Stimulated activated CD8-positive, alpha-beta memory T cell treated with anti-CD3 and anti-CD28 coated beads, Interleukin-7, amount 100 ng/mL, for 24 hours (primary cell): ENCODE data around the gene AMIGO1.

Experiments used
- DNase-seq: peaks from one replicate; pipeline ENCODE4 v3.0.0-alpha.2; 2020; ENCODE audit warnings: low read depth

Gene AMIGO1

DNA sequence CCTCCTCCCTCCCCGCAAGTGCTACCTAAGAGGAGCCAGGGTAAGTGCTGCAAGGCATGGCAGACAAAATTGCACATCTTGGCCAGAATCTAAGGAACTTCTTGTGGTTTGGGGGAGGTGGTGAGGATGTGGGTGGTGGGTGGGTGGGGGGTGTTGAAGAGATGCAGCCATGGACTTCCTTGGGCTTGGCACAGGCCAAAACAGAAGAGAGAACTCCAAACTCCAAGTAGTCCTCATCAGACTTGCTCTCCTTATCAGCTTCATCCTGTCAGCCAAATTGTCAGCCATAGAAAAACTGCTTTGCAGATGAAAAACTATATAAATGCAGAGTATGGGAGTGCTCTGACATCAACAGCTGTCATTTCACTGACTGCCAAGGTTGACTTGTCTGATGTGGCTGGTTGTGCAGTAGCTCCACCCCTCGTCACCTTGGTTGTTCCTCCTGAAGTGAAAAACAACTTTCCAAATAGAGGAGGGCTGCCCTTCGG is 7.1 kb downstream of the AMIGO1 start:
- no peak for DNase-seq

DNA sequence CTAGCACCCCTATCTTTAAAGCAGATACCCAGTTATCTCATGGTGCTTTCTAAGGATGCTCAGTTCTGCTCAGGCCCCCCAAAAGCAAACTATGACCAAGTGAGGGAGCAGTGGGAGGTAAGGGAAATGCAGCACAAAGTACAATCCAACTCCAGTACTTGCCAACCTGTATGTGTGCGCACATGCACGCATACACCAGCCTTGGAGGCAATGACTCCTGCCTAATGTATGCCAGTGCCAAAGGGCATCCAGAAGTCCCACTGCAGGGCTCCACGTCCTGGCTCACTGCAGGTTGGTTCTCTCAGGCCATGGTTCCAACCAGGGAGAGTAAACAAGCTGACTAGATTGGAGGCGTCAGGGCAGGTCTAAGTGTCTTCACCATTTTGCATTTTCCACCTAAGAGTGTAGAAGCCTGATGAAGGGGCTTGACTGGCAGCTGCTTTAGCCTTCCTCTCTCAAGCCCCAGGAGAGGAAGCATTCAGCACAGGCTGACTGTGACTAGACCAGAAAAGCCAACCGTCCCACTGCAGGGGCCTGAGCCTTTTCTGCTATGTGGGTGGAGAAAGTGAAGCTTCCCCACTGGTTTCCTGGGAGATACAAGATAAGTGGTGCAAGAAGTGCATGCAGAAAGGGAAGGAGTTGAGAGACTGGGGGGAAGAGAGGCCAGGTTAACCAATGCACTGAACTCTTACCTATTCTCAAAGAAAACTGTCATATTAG is 7.7 kb downstream of the AMIGO1 start:
- no peak for DNase-seq

DNA sequence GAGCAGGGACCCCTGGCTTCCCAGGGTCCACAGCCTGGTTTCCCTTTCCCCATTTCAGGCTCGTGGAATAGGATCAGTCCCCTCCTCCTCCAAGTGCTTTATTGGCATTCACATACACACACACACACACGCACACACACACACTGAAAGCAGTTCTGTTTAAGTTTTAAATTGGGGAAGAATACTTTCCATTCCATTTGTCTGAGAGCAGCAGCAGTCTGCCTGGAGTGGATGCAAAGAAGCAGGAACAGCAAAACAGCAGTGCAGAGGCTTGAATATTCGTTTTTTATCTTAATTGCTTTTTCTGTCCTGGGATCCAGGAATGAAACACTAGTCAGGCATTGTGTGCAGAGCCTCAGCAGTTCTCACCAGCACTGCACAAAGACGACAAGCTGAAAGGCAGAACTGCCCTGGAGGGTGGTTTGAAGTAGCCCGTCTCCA is 8.6 kb downstream of the AMIGO1 start:
- DNase-seq = no peak

DNA sequence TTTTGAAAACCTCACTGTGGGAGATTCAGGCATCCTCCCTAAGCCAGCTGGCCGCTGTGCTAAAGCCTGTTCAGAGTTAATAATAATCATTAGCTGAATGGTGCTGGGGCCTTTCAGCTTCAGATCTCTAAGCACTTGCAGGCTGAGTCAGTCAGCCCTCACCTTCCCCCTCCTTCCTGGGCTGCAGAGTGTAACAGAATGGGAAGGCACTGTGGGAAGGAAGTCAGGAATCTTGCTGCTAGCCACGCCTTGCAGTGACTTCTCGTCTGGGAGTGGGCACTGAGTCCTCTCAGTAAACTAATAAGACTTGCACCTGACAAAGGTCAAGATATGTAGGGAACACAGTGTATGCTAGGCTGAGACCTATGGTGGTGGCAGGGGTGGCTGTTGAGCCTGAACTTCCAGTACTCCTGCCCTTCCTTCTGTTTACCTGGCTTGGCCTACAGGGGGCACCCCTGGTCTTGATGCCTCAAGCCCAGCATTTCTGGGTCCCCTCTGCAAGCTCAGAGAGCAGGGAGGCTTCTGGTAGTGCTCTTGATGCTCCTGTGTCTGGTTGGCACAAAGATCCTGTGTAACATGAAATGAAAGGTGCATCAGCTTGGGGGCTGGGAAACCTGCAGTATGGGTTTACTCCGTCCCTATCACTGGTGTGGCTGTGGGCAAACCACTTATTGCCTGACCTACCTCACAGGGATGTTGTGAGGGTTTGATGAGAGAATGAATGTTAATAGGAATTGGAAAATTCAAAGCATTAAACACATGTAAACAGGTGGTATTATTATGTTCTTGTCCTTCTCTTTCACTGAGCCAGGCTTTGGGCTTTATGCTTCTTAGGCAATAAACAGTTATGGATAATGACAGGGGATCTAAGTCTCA is 9.6 kb downstream of the AMIGO1 start:
- DNase-seq = no peak

DNA sequence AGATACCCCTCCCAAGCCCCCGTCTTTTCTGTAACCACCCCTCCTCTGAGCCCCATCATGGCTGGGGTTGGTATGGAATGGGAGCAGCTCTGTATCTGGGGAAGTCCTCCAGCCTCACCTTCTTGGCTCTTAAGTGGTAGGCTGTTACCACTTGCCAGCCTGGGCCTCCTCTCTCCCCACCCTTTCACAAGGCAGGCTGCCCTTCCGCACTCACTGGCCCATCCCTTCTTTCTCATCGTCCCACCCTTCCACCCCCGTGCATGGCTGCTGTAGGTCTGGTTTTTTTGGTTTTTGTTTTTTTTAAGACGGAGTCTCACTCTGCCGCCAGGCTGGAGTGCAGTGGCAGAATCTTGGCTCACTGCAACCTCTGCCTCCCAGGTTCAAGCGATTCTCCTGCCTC is 10.4 kb downstream of the AMIGO1 start:
- DNase-seq = no peak

- DNase-seq = no peak
Observed at GRCh38 chr1:109498161-109498801, 11.2 kb downstream of the AMIGO1 start.

DNA sequence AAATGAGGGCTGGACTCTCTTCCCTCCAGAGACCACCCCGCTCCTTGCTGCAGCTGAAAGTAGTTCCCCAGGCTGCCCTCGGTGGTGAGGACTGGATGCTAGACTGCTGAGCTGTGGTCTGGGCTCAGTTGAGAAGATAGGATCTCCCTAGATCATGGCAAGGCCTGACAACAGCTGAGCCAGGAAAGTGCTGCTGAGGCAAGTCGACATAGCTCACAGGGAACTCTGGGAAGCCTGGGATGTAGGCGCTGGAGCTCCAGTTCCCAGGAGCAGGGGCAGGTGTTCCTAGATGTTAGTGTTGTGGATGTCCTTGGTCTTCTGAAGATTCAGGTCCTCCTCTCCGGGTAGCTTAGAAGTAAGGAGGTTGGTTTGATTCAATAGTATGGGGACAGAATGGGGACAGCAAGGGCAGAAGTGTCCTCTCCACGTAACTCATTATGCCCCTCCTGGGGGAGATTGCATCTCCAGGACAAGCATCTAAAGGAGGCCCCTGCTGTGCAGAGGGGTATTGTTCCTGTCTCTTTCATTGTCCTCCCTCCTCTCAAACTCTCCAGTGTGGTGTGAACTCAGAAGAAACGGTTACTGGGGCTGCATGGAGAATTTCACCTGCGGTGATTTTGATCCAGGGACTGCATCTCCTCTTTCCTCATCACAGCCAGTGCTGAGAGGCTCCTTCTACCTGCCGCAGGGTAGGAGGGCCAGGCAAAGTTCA is 11.9 kb downstream of the AMIGO1 start:
- DNase-seq = no peak

DNA sequence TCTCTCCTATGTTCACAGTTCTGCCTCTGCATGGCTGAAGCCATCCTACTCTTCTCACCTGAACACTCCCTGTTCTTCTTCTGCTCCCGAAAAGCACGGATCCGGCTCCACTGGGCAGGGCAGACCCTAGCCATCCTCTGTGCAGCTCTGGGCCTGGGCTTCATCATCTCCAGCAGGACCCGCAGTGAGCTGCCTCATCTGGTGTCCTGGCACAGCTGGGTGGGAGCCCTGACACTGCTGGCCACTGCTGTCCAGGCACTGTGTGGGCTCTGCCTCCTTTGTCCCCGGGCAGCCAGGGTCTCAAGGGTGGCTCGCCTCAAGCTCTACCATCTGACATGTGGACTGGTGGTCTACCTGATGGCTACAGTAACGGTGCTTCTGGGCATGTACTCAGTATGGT is 13.8 kb downstream of the AMIGO1 start:
- no peak for DNase-seq

DNA sequence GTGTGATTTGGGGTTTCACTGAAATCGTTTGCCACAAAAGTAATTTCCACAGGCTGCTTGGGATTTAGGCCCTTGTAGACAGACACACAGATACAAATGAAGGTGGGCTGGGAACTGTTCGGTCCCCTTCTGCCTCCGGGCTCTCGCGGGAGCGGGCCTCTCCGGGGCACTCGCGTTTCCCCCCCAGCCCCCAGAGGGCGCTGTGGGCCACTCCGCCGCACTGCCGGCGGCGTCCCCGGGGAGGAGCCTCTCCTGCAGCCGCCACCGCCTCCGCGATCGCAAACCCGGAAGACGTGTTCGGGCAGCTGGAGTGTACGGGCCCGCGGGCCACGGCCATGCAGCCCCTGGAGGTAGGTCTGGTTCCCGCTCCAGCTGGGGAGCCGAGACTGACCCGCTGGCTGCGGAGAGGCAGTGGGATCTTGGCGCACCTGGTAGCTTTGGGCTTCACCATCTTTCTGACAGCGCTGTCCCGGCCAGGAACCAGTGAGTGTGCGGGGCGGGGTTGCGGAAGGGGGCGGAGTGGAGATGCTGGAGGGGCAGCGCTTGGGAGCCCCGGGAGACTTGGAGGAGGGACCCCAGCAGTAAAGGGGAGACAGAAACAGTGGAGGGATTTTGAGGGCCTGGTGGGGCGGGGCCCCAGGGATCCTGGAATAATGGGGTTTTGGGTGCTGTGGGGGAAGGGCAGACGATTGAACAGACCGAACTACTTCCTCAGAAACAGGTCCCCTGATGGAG is 15.6 kb downstream of the AMIGO1 start, which contains the start of gene CYB561D1:
Gene CYB561D1, plus strand, starts transcription at position 290 of the 735 bp plus-strand sequence. Its CDS starts 46 bp downstream, at position 336.
- DNase-seq = peak; percentile 74

DNA sequence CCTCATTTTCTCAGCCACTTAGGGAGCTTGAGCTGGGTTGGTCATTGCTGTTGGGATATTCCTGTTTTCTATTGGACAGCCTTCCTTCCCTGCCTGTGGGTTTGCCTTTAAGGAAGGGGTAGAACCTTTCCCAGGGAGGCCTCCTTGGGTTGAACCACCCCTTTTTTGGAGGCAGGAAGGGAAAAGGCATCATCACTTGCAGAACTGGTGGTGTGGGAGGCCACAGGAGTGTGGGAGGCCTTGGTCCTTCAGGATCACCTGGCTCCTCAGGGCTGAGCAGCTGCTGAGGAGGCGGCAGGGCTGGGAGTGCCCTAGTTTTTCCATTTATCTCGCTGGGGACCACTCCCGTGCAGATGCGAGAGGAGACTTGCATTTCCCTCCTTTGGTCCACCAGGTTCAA is 16.3 kb downstream of the AMIGO1 start:
- no peak for DNase-seq

GRCh38 chr1:109492779-109493178 is 16.7 kb downstream of the AMIGO1 start:
- no peak for DNase-seq

GRCh38 chr1:109491372-109491771 is 18.2 kb downstream of the AMIGO1 start:
- DNase-seq = no peak

DNA sequence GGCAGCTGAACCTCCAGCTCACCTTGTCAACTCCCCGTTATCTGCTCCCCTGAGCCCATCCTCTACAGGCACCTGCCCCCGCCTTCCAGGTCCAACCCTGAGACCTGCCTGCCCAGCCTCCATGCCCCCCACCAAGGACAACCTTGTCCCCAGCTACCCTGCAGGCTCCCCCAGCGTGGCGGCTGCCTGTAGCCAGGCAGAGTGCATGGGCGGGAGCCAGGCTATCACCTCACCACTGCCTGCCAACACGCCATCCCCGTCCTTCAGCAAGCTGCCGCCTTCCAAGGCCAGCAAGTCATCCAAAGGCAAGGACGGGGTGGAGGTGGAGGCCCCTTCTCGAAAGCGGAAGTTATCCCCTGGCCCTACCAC is 18.6 kb downstream of the AMIGO1 start:
- no peak for DNase-seq

DNA sequence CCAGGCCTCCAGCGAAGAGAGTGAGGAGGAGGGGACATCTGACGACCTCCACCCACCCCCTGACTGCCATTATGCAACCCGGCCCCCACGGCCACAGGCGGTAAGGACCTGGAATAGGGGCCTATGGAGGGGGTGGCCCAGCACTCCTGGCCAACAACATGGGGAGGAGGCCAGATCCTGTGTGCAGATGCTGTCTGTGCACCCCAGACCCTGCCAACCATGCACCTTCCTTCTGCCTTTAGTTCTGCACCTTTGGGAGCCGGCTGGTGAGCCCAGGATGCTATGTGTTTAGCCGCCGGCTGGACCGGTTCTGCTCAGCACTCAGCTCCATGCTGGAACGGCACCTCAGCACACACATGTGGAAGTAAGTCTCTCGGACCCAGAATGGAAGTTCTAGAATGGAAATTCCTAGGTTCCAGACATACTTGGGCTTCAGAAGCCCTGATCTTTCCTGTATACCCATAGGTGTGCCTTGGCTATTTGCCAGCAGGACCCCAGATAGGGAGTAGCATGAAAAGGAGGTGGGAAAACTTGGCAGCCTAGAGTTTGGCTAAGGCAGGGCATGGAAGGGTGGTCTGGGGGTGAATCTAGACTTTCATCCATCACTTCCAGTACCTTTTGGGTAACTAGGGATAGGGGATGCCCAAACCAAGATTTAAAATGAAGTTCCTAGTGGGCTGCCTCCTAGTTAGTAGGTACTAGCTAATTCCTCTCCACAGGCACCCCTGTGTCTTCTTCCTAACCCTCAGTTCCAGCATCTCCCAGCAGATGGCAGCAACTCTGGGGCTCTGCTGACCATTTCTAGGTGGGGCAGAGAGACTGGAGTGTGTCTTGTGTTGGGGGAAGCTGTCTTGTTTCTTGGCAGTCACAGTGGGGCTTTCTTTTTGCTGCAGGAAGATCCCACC is 19.2 kb downstream of the AMIGO1 start:
- DNase-seq = peak; percentile 56

- no peak for DNase-seq
Observed at GRCh38 chr1:109488696-109489095, 20.8 kb downstream of the AMIGO1 start.

DNA sequence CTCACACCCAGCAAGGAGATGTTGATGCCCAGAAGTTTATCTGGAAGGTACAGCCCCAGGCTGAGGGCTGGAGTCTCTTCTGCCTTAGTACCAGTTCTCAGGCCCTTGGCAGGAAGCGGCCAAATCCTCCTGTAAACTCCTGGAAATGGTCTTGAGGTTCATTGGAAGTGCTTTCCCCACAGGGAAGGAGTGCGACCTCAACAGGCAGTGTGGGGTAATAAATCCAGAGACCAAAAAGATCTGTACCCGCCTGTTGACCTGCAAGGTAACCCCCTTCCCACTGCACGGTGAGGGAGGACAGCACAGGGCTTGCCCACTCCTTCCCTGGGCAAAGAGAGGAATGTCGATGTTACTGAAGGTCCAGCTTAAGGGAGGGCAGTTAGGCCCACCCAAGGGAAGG is 21.3 kb downstream of the AMIGO1 start:
- DNase-seq = no peak

DNA sequence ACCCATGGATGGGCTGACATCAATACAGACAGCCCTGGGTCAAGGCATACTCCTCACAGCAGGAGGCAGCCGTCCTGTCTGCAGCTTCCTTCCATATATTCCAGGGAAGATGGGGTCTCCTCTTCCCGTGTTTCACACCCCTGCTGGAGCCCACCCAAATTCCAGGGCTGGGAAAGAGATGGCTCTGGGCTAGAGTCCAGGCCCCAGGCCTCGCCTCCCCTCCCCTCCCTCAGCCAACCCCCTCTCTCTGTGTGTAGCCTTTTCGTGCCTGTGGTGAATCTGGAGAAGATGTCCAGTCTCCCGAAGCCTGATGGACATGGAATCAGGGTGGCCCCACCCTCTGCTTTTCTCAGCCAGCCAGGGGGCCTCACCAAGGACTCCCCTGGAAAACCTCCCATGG is 22.3 kb downstream of the AMIGO1 start:
- no peak for DNase-seq

GRCh38 chr1:109485001-109485400 is 24.5 kb downstream of the AMIGO1 start:
- DNase-seq = no peak

GRCh38 chr1:109484519-109484975 is 25.0 kb downstream of the AMIGO1 start:
- no peak for DNase-seq
